HL-60 (cell line): ENCODE measurements around the gene TTC8.

ENCODE experiments used
- TF ChIP-seq, protein P1 (sequence below): IDR thresholded peaks from one replicate; pipeline ENCODE4 v1.5.1; 2011; ENCODE audit warnings: low read length, control low read depth, inconsistent platforms; ENCODE audit not compliant: insufficient read depth
- TF ChIP-seq, protein P2 (sequence below): IDR thresholded peaks from 2 replicates; pipeline ENCODE4 v1.6.1; 2012; ENCODE audit warnings: low read depth; ENCODE audit not compliant: insufficient replicate concordance

DNA sequence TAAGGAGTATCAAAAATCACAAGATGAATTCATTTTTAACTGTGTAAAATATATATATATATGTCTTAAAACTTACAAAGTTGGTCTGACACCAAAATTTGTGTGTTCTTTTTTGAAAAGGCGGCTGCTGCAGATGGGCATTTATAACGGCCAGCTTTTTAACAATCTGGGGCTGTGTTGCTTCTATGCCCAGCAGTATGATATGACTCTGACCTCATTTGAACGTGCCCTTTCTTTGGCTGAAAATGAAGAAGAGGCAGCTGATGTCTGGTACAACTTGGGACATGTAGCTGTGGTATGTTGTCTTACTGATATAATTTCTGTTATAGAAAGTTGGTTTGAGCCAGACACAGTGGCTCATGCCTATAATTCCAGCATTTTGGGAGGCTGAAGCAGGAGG lies 47.0 kb downstream of the TTC8 start:
- TF ChIP-seq, protein P1, sequence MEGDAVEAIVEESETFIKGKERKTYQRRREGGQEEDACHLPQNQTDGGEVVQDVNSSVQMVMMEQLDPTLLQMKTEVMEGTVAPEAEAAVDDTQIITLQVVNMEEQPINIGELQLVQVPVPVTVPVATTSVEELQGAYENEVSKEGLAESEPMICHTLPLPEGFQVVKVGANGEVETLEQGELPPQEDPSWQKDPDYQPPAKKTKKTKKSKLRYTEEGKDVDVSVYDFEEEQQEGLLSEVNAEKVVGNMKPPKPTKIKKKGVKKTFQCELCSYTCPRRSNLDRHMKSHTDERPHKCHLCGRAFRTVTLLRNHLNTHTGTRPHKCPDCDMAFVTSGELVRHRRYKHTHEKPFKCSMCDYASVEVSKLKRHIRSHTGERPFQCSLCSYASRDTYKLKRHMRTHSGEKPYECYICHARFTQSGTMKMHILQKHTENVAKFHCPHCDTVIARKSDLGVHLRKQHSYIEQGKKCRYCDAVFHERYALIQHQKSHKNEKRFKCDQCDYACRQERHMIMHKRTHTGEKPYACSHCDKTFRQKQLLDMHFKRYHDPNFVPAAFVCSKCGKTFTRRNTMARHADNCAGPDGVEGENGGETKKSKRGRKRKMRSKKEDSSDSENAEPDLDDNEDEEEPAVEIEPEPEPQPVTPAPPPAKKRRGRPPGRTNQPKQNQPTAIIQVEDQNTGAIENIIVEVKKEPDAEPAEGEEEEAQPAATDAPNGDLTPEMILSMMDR: no peak
- TF ChIP-seq, protein P2, sequence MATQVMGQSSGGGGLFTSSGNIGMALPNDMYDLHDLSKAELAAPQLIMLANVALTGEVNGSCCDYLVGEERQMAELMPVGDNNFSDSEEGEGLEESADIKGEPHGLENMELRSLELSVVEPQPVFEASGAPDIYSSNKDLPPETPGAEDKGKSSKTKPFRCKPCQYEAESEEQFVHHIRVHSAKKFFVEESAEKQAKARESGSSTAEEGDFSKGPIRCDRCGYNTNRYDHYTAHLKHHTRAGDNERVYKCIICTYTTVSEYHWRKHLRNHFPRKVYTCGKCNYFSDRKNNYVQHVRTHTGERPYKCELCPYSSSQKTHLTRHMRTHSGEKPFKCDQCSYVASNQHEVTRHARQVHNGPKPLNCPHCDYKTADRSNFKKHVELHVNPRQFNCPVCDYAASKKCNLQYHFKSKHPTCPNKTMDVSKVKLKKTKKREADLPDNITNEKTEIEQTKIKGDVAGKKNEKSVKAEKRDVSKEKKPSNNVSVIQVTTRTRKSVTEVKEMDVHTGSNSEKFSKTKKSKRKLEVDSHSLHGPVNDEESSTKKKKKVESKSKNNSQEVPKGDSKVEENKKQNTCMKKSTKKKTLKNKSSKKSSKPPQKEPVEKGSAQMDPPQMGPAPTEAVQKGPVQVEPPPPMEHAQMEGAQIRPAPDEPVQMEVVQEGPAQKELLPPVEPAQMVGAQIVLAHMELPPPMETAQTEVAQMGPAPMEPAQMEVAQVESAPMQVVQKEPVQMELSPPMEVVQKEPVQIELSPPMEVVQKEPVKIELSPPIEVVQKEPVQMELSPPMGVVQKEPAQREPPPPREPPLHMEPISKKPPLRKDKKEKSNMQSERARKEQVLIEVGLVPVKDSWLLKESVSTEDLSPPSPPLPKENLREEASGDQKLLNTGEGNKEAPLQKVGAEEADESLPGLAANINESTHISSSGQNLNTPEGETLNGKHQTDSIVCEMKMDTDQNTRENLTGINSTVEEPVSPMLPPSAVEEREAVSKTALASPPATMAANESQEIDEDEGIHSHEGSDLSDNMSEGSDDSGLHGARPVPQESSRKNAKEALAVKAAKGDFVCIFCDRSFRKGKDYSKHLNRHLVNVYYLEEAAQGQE: no peak
